GM18909 (cell line): Measurements from ENCODE around the gene DOHH.
A peak's percentile ranks its signal among the peaks of the same experiment; 100 is the strongest.
"Not testable (repeated sequence)": the region's sequence is repeated elsewhere in the genome, so short reads cannot be mapped to it uniquely, and the experiment has no call there.

ENCODE experiments used
- ATAC-seq: cut with Tn5 transposase; IDR thresholded peaks from one replicate; pipeline ENCODE4 v1.9.1; 2021; ENCODE audit warnings: mild to moderate bottlenecking; ENCODE audit not compliant: unreplicated experiment, poor library complexity

Gene DOHH

DNA sequence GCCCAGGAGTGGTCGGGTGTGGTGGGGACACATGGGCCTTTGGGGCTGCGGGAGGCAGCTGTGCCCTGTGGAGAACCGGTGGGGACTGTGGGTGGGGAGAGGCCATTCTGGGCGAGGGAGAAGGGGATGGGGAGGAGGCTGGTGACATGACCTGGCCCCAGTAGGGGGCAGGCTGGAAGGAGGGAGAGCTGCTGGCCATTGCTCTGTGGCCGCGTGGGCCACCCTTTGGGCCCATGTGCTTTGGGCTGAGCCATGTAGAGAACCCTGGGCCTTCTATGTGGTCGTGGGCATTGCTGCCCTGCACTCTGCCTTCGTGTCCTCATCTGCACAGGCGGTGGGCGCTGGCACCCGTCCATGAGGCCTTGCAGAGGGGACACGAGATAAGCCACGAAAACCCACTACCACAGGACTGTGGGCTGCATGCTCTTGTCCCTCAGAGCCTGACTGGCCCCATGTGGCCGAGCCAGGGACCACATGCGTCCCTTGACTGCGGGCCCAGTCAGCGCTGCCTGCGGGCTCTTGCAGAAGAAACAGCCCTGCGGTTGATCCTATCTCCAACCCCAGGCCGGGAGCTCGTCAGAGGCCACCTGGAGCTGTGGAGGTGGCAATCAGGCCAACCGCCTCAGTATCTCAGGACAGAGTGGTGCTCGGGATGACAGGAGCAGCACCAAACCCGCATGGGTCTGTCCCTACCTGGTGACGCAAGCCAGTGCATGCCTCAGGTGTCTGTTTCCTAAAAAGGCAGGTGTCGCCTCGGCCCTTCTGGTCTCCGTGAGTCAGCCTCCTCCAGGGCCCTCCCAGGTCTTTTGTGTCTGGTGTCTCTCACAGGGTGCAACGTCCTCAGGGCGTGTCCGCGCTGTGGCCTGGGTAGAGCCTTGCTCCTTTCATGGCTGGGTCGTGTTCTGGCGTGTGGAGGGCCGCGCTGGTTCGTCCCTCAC lies 20.0 kb upstream of the DOHH start:
- ATAC-seq = no peak

DNA sequence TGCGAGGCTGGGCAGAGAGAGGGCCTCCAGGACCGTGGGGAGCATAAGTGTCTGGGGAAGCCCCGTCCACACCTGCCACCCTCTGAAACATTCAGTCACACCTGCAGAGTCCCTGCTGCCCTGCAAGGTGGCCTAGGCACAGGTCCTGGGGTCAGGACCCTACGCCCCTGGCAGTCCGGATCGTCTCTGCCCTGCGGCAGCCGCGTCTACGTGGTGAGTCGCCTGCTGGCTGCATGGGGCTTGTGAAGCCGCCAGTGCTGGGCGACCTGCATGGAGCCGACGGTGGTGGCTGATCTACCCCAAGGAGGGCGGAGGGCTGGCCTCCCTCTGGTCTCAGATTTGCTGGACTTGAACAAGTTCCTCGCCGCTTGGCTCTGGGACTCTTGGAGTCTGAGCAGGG lies 18.7 kb upstream of the DOHH start:
- ATAC-seq = no peak

DNA sequence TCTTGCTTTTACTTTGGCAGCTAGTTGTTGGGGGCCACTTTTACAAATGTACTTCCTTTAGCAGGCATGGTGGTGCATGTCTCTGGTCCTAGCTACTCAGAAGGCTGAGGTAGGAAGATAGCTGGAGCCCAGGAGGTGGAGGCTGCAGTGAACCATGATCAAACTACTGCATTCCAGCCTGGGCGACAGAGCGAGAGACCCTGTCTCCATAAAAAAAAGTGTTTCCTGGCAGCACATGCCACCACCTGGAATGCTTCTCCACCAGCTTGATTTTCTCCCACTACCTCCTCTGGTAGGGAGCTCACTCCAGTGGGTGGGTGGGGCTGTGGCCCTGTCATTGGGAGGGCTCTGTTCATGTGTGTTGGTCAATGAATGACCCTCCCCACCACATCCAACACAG lies 18.2 kb upstream of the DOHH start:
- no peak for ATAC-seq

DNA sequence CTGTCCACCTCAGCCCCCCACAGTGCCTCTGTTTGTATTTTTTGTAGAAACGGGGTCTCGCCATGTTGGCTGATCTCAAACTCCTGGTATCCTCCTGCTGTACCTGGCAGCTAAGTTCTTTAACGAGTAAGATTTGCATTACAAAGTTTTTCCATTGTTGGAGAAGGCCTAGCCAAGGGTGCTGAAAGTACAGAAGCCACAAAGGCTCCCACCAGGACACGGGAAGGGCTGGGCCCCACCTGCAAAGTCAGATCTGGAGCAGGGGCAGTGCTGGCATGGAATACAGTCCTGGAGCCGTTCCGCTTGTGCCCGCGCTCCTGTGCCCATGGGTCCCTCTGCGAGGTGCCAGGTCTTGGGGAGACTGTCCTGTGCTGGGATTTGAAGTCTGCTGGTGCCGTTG lies 17.8 kb upstream of the DOHH start:
- no peak for ATAC-seq

DNA sequence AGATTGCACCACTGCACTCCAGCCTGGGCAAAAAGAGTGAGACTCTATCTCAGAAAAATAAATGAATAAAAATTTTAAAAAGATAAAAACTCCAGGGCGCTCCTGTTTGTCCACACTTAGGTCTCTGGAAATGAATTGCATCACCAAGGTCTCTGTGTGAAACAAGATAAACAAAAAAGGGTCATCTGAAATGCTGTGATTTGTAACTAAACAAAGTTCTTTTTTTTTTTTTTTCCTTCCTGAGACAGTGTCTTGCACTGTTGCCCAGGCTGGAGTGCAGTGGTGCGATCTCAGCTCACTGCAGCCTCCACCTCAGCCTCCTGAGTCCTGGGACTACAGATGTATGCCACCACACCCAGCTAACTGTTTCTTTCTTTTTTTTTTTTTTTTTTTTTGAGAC lies 17.2 kb upstream of the DOHH start:
- no peak for ATAC-seq

DNA sequence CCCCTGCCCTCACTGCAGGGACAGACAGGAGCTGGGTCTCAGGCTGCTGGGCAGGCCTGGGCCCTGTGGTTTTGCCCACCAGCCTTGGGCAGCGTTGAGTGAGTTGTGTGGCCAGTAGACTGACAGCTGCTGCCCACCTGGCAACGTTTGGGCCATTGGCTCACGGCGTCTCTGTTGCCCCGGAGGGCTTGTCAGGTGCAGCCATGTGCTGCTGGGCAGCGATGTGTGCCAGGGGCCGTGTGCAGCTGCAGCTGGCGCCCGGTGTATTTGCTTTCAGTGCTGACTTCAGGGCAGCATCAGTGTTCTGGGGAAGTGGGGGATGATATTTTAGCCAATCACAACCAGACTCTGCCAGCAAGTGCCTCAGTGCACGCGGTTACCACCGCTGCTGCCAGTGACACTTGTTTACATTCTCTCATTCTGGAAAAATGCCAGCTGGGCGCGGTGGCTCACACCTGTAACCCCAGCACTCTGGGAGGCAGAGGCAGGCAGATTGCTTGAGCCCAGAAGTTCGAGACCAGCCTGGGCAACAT lies 16.3 kb upstream of the DOHH start:
- ATAC-seq = no peak

DNA sequence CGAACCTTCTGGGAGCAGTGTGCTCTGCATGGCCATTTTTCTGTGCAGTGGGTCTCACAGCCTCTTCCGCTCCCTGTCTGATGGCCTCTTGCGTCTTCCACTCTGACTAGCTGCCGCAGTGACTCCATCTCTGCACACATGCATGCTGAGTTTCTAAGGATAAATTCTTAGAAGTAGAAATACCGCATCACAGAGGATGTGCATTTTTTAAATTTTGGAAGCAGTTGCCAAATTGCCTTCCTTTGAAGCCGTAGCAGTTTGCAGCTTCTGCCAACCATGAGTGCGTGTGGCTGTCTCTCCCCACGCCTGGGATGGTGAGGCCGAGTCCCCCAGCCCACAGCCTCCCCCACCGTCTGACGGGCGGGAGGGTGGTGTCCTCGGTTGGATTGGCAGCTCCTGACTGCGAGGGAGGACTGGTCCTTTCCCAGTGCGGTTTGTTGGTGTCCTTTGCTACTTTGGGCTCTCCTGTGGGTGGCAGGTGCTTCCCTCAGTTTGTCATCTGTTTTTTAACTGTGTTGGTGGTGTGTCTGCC lies 15.5 kb upstream of the DOHH start:
- no peak for ATAC-seq

DNA sequence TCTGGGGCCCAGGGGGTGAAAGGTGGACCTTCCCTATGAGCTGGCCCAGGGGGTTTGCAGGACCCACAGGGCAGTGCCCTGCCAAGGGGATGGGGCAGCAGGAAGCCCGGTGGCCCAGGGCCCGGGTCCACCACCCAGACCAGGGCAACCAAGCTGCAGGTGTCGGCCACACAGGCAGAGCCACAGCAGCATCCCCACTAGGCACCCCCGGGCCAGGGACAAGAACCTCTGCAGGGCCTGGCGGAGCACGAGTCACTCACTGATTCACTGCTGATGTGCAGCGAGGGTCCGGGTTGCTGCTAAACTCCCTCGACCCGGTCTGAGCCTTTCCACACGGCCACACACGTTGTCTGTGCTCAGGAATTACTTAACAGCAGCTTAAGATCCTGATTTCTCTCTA lies 14.5 kb upstream of the DOHH start:
- no peak for ATAC-seq

DNA sequence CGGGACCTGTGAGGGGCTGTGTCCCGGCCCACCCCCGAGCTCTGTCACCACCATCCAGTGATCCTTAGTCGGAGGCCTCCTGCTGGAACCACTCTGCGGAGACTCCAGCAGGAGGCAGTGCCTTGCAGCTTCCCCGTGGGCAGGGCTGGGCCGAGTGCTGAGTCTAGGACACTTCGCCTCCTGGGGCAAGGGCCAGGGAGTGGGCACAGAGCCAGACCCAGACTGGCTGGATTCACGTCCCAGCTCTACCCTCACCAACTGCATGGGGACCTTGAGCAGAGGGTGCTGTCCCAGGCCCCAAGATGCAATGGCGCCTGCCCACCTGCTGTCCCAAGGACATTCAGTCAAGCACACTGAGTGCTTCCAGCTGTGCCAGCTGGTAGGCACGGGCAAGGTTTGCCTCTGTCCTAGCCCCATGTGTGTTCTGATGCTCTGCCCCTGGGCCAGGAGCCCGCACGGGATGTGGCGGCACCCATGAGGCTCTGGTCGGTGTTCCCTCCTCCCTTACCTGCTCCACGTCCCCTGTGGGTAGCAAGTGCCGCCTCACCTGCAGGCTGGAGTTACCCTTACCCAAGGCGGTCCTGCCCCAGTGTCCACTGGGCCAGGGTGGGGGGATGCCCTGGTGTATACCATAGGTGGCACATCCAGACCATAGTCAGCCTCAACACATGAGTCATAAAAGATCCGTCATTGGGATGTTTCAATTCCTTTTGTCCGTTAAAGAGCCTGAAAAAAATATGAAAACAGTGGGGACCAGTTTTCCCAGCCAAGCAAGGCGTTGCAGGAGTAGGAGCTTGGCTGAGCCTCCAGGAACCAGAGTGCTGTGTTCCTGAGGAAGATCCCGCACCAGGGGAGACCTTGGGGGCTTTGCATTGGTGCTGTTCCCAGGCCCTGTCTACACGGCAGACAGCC lies 13.0 kb upstream of the DOHH start:
- no peak for ATAC-seq

DNA sequence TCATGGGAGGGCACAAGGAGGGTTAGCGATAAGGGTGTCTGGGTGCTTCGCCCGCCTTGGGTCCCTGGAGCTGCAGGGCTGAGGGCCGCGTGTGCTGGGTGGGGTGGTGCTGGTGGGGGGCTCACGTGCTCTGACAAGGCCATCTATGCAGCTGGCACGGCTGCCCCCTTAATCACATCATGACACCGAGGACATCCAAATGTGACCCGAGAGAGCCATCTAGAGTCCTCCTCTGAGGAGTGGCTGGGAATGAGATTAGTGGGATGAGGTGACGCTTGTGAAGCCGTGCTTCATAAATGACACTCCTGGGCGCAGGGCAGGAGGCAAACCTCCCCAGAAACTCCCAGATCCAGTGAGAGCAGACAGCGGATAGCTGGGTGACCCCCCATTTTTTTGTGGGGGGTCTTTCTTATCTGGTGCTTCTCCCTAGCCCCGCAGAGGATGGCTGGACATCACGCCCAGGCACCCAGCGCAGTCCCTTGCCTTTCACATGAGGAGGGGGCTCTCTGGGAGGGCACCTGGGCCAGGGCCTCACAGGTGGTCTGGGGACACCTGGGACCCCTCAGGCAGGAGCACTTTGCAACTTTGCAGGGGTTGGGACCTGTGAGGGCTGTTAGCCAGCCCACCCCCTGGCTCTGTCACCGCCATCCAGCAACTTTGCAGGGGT lies 12.2 kb upstream of the DOHH start:
- no peak for ATAC-seq

DNA sequence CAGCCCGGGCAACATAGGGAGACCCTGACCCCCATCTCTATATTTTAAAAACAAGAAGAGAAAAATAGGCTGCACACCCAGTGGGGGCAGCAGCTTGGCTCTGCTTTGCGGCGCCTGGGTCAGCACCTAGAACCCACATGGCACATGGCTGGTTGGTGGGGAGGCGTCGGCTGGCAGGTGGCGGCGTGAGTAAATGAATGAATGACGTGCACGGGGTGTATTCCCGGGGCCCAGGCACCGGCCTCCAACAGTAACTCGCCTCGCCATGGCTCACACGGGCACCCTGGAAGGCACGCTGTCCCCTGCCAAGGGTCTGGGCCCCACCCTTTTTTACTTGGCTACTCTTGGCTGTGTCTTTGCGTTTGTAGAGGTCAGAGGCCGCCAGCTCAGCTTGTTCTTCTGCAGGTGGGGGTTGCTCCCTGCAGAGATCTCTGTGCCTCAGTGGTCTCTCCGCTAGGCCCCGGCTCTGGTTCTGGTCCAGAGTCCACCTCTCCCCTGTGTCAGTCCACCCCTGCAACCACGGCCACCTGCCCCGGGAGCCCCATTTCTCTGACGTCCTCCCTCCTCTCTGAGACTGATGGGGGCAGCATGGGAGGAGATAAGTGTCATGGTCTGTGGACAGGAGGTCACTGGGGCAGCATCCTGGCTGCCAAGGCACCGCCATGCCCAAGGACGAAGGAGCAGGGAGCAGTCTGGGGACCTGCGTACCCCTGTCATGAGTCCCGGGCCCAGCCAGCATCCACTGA lies 11.2 kb upstream of the DOHH start:
- no peak for ATAC-seq

DNA sequence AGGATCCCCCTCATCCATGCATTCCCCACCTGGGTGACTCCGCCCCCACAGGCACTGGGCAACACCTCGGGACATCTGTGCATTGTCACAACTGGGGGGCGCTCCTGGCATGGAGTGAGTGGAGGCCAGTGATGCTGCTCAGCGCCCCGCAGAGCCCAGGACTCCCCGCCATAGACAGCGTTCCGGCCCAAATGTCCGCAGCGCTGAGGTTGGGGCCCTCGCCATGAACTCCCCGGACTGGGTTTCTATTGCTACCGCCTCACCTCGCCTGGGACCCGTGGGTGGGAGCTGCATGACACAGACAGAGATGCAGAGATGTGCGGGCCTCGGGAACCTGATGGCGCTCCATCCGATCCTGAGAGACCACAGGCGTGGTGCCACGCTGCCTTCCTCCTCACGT lies 10.3 kb upstream of the DOHH start:
- no peak for ATAC-seq

DNA sequence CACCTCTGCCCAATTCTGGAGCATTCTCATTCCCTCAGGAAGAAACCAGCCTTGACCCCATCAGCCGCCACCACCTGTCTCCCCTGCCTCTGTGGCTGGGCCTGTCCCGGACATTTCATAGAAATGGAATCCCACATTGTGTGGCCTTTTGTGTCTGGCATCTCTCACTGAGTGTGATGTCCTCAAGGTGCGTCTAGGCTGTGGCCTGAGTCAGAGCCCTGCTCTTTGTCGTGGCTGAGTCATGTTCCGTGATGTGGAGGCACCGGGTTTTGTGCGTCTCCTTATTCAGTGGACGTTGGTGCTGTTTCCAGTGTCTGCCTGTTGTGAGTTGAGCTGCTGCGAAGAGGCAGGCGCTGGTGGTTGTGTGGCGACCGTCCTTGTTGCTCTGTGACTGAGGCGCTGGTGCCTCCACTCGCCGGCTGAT lies 9.1 kb upstream of the DOHH start:
- no peak for ATAC-seq

DNA sequence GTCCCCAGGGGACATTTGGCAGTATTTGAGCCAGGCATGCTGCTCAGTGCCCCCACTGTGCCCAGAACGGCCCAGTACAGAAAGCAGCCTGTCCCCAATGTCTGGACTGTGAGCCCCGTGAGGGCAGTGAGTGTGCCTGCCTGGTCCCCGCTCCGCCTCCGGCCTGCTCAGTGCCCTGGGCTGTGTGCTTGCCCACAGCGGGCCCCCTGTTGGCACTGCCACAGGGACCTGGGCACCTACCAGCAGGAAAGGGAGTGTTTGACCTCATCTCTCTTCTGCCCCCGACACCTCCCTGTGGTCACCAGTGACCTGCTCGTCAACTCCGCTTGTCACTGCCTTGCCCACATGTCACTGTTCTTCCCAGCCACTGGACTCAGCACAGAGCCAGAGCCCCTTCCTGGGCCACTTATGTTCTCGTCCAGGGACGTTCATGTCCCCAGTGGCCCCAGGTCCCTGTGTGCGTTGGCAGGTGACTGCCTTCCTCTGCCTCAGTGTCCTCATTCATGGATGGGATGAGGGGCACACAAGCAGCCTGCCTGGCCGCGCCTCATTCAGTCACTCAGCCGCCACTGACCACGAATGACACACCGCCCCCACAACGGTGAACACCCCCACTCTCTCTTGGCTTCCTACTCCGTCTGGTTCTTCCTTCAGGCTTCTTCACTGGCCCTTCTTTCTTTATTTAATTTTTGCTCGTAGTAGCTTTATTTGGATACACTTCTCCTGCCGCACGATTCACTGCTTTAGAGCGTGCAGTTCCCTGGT lies 8.5 kb upstream of the DOHH start:
- no peak for ATAC-seq

DNA sequence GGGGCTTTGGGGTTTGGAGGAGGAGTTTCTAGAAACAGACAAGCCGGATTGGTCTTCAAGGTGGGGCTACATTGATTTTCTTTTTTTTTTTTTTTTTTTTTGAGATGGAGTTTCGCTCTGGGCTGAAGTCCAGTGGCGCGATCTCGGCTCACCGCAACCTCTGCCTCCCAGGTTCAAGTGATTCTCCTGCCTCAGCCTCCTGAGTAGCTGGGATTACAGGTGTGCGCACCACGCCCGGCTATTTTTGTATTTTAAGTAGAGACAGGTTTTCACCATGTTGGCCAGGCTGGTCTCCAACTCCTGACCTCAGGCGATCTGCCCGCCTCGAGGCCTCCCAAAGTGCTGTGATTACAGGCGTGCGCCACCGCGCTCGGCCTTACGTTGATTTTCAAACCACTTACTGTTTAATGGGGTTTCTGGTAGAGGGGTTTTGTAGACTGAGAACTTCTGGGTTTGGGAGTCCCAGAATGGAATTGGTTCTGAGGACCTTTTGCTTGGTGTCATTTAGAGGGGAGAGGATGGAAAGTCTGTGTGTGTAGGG lies 7.7 kb upstream of the DOHH start:
- not testable (repeated sequence) for ATAC-seq

DNA sequence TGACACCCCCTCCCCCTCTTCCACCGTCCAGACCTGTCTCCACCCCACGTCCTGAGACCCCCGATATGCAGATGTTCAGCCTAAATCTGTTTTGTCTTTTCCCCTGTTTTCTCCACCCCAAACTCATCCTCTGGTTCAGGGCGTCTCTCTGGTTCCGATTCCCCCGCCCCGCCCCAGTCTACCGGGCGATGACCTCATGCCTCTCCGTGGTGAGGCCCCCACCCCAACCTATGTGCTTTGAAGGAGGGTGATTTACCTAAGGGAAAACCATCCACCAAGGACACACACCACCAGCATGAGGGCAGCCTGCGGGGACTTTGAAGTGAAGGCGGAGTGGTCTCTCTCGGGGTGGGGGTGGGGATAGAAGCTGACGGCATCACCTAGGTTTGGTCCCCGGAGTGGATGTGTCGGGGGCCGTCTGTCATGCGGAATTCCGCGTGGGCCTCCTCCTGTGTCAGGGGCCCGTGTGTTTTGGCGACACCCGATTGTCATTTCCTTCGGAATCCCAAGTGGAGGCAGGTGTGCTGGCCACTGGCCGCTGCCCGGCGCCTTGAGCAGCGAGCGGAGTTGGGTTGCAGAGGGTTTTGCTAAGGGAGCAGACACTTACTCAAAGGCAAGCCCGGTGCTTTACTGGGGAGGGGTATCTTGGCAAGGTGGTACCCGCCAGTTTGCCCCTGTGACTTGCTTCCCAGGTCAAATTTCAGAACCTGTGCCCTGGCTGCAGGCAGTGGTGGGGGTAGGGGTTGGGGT lies 7.1 kb upstream of the DOHH start:
- ATAC-seq = no peak

DNA sequence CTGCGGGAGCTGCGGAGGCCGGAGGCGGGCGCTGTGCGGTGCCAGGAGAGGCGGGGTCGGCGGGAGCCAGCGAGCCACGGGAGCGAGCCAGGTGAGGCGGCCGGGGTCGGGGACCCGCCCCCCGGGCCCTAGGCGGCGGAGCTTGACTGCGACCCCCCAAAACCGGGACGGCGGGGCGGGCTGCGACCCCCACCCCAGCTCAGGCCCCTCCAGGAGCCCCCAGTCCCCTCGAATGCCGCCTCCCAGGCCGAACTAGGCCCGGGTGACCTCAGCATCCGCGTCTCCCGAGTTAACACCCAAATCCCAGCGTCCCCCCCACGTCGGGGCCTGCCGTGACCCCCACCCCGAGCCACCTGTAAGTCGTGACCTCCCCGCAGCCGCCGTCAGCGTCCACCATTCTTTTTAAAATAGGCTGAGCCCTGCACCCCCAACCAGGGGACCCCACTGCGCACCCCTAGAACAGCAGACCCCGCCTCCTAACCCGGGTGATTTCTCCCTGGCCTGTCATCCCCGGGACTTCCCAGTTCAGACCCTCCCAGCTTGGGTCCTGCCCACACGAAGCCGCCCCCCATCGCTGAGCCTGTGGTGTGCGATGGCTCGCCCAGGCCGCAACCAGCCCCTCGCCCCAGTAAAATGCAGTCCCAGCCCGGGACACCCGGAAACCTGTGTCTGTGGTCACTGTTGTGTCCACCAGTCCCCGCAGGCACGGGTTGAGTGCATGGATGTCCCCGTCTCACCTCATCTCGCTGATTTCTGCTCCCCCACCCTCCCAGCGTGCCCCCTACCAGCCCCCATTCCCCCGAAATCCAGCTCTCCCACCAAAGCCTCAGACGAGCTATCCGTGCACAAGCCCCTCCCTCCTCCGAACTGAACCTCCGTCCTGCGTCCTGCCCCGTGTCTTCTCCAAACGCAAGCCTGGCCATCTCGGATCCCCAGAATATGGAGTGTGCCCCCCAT lies 6.2 kb upstream of the DOHH start:
- peak; percentile 22 for ATAC-seq
